WTC11 (cell line): Measurements from ENCODE around the gene RAB40B. TPM values are rescaled to one million over a fixed set of nuclear protein-coding genes. Genes with fewer than 3 reads are reported as not detected.
A peak's percentile ranks its signal among the peaks of the same experiment; 100 is the strongest.

ENCODE experiments used
- ATAC-seq: fragments of 200-7000 bp; cut with Tn5 transposase; 2 replicates; pipeline ENCODE4 v1.10.0; 2021; ENCODE audit warnings: mild to moderate bottlenecking, moderate library complexity
- CTCF ChIA-PET: fragments of 300-600 bp; sonication (Branson Sonifier 250); formaldehyde crosslinking; loops from one replicate; lab custom pipeline; 2021; ENCODE audit warnings: antibody characterized with exemption; lab: Charles Lee
- POLR2A ChIA-PET: fragments of 350-600 bp; sonication (Branson Sonifier 250); formaldehyde crosslinking; loops from one replicate; lab custom pipeline; 2021; ENCODE audit warnings: antibody characterized with exemption; lab: Charles Lee
- DNase-seq: peaks from one replicate; pipeline ENCODE4 v3.0.0; 2021; ENCODE audit warnings: low spot score
- H3K27ac Mint-ChIP-seq: 2 replicates; pipeline ENCODE4 v1.8.0; 2021; ENCODE audit warnings: mixed read lengths
- H3K27me3 Mint-ChIP-seq: 2 replicates; pipeline ENCODE4 v1.8.0; 2021; ENCODE audit warnings: low read depth, mild to moderate bottlenecking, moderate library complexity, mixed read lengths
- H3K36me3 Mint-ChIP-seq: 2 replicates; pipeline ENCODE4 v1.8.0; 2021; ENCODE audit warnings: mixed read lengths
- H3K4me1 Mint-ChIP-seq: 2 replicates; pipeline ENCODE4 v1.8.0; 2022; ENCODE audit warnings: mixed read lengths
- H3K4me3 Mint-ChIP-seq: 2 replicates; pipeline ENCODE4 v1.8.0; 2021; ENCODE audit warnings: mild to moderate bottlenecking, moderate library complexity, mixed read lengths
- H3K9me3 Mint-ChIP-seq: 2 replicates; pipeline ENCODE4 v1.8.0; 2021; ENCODE audit warnings: mixed read lengths
- HMGA2 ChIP-seq: fragments of 250-450 bp; sonication (Bioruptor Pico); IDR thresholded peaks from 2 replicates; pipeline ENCODE4 v1.4.0; 2021; ENCODE audit warnings: mild to moderate bottlenecking, moderate library complexity
- JUN ChIP-seq: sonication (generic); formaldehyde crosslinking; IDR thresholded peaks from 2 replicates; pipeline ENCODE4 v1.8.0; 2023; ENCODE audit warnings: mild to moderate bottlenecking, missing genetic modification reagents
- MYBL2 ChIP-seq: sonication (generic); formaldehyde crosslinking; IDR thresholded peaks from 2 replicates; pipeline ENCODE4 v1.8.1; 2023; ENCODE audit warnings: mild to moderate bottlenecking, moderate library complexity, missing genetic modification reagents
- NFE2L1 ChIP-seq: sonication (generic); formaldehyde crosslinking; IDR thresholded peaks from 2 replicates; pipeline ENCODE4 v1.8.1; 2023; ENCODE audit warnings: missing genetic modification reagents
- OVOL2 ChIP-seq: fragments of 250-450 bp; sonication (Bioruptor Pico); IDR thresholded peaks from 2 replicates; pipeline ENCODE4 v1.9.0; 2021; ENCODE audit warnings: mild to moderate bottlenecking, borderline replicate concordance
- TCF7 ChIP-seq: sonication (generic); formaldehyde crosslinking; IDR thresholded peaks from 2 replicates; pipeline ENCODE4 v1.8.0; 2022; ENCODE audit warnings: mild to moderate bottlenecking, low read depth, missing genetic modification reagents, moderate library complexity
- TP53 ChIP-seq: sonication (generic); formaldehyde crosslinking; IDR thresholded peaks from 2 replicates; pipeline ENCODE4 v1.8.1; 2023; ENCODE audit warnings: mild to moderate bottlenecking, missing genetic modification reagents
- ZBTB21 ChIP-seq: sonication (generic); formaldehyde crosslinking; IDR thresholded peaks from 2 replicates; pipeline ENCODE4 v1.8.1; 2023; ENCODE audit warnings: mild to moderate bottlenecking, missing genetic modification reagents, borderline replicate concordance
- ZNF121 ChIP-seq: sonication (generic); formaldehyde crosslinking; IDR thresholded peaks from 2 replicates; pipeline ENCODE4 v1.8.0; 2023; ENCODE audit warnings: missing genetic modification reagents
- ZNF263 ChIP-seq: sonication (generic); formaldehyde crosslinking; IDR thresholded peaks from 2 replicates; pipeline ENCODE4 v1.8.1; 2022; ENCODE audit warnings: low read depth, mild to moderate bottlenecking, moderate library complexity, missing genetic modification reagents
- ZNF317 ChIP-seq: sonication (generic); formaldehyde crosslinking; IDR thresholded peaks from 2 replicates; pipeline ENCODE4 v1.8.1; 2023; ENCODE audit warnings: low read depth, mild to moderate bottlenecking, moderate library complexity, missing genetic modification reagents, borderline replicate concordance
- ZNF396 ChIP-seq: fragments of 250-450 bp; sonication (Bioruptor Pico); IDR thresholded peaks from 2 replicates; pipeline ENCODE4 v1.8.0; 2021; ENCODE audit warnings: mild to moderate bottlenecking, moderate library complexity, borderline replicate concordance
- ZNF423 ChIP-seq: fragments of 250-450 bp; sonication (Bioruptor Pico); IDR thresholded peaks from 2 replicates; pipeline ENCODE4 v2.1.2; 2022; ENCODE audit warnings: mild to moderate bottlenecking, moderate library complexity
- ZNF671 ChIP-seq: fragments of 250-450 bp; sonication (Bioruptor Pico); IDR thresholded peaks from 2 replicates; pipeline ENCODE4 v1.8.0; 2021; ENCODE audit warnings: mild to moderate bottlenecking
- total RNA-seq: library from RNA; stranded (reverse); gene quantifications from 3 replicates; pipeline ENCODE4 v1.2.3, GENCODE V29; 2021
- TF ChIP-seq, protein P1 (sequence below): sonication (generic); formaldehyde crosslinking; IDR thresholded peaks from 2 replicates; pipeline ENCODE4 v1.8.1; 2023; ENCODE audit warnings: mild to moderate bottlenecking, moderate library complexity, missing genetic modification reagents
- TF ChIP-seq, protein P2 (sequence below): sonication (generic); formaldehyde crosslinking; IDR thresholded peaks from 2 replicates; pipeline ENCODE4 v1.8.1; 2022; ENCODE audit warnings: mild to moderate bottlenecking, missing genetic modification reagents, moderate library complexity, borderline replicate concordance
- TF ChIP-seq, protein P3 (sequence below): fragments of 250-450 bp; sonication (Bioruptor Pico); IDR thresholded peaks from 2 replicates; pipeline ENCODE4 v1.9.0; 2021; ENCODE audit warnings: mild to moderate bottlenecking
- TF ChIP-seq, protein P4 (sequence below): sonication (generic); formaldehyde crosslinking; IDR thresholded peaks from 2 replicates; pipeline ENCODE4 v1.8.0; 2022; ENCODE audit warnings: mild to moderate bottlenecking, missing genetic modification reagents
- TF ChIP-seq, protein P5 (sequence below): sonication (generic); formaldehyde crosslinking; IDR thresholded peaks from 2 replicates; pipeline ENCODE4 v1.8.0; 2022; ENCODE audit warnings: mild to moderate bottlenecking, missing genetic modification reagents
- TF ChIP-seq, protein P6 (sequence below): sonication (generic); formaldehyde crosslinking; IDR thresholded peaks from 2 replicates; pipeline ENCODE4 v1.8.1; 2023; ENCODE audit warnings: mild to moderate bottlenecking, missing genetic modification reagents

The RAB40B gene
- total RNA-seq, 1 experiment from 2014 or later = 3.1 TPM

DNA sequence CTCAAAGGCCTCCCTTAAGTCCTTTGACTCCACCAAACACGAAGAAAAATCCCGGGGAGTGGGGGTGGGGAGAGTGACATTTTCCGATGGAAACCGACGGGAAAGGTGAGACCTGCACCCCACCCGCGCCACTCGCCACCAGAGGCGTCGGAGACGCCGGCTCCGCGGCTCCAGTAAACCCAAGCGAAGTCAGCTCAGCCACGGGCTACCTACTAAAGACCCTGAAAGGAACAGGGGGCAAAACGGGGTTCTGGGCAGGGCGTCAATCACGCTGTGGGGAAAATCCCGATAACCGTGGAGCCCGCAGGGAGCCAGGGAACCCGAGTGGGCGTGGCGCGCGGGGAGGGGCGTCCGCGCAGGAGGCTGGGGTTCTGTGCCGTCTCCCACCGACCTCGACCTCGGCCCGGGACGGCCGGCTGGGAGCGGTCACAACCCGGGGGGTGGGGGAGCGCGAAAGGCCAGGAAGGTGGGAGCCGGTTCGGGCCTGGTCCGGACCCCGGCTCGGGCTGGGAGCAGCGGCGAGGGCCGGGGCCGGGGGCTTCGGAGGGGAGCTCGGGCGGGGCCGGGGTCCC is 50.8 kb downstream of the RAB40B start:
- ChIA-PET POLR2A (interaction anchor here (0.6 kb wide), 1 partner anchor 37 kb away, joined by 3 read pairs; no protein-coding TSS in a partner anchor), CTCF (interaction anchor here (1.0 kb wide), 1 partner anchor 69 kb away, joined by 4 read pairs; the partner anchor contains the start of gene FN3KRP)
- ATAC-seq (0 out of 2 replicates have a peak, but pooled peaks have one; percentile 3), DNase-seq (peak; percentile 36)
- H3K4me1 Mint-ChIP-seq = peaks cover 17% of the 10 kb centered on the region
- no peak for TF ChIP-seq ZNF121 (CRISPR knock-in tag)
- TF ChIP-seq ZNF671 (CRISPR knock-in tag) = no peak
- no peak for TF ChIP-seq ZNF317 (CRISPR knock-in tag)
- TF ChIP-seq ZNF423 = no peak
- no peak for TF ChIP-seq JUN (CRISPR knock-in tag)
- no peak for TF ChIP-seq NFE2L1 (CRISPR knock-in tag)
- TF ChIP-seq, protein P1, sequence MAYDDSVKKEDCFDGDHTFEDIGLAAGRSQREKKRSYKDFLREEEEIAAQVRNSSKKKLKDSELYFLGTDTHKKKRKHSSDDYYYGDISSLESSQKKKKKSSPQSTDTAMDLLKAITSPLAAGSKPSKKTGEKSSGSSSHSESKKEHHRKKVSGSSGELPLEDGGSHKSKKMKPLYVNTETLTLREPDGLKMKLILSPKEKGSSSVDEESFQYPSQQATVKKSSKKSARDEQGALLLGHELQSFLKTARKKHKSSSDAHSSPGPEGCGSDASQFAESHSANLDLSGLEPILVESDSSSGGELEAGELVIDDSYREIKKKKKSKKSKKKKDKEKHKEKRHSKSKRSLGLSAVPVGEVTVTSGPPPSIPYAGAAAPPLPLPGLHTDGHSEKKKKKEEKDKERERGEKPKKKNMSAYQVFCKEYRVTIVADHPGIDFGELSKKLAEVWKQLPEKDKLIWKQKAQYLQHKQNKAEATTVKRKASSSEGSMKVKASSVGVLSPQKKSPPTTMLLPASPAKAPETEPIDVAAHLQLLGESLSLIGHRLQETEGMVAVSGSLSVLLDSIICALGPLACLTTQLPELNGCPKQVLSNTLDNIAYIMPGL (CRISPR knock-in tag) = no peak
- no peak for TF ChIP-seq OVOL2 (CRISPR knock-in tag)
- no peak for TF ChIP-seq ZNF396 (CRISPR knock-in tag)
- no peak for TF ChIP-seq MYBL2 (CRISPR knock-in tag)
- no peak for TF ChIP-seq ZBTB21 (CRISPR knock-in tag)
- no peaks in the 10 kb centered on the region for H3K9me3 Mint-ChIP-seq
- H3K27me3 Mint-ChIP-seq = peaks cover 8% of the 10 kb centered on the region
- peaks cover 14% of the 10 kb centered on the region for H3K36me3 Mint-ChIP-seq
- H3K27ac Mint-ChIP-seq = peak overlapping the region; percentile 36; the same call in 1 of the 2 replicates
- H3K4me3 Mint-ChIP-seq = peak overlapping the region; percentile 83

DNA sequence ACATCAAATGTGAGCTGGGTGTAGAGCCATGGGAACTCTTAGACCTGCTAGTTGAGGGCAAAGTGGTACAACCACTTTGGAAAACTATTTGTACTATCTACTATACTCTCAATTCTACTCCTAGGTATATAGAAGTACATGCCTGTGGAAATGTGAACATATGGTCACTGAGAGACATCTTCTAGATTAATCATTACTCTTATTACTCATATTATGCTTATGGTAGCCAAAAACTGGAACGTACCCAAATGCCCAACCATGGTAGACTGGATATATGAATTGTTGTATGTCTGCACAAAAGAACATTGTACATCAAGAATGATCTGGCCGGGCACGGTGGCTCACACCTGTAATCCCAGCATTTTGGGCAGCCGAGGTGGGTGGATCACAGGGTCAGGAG is 53.0 kb downstream of the RAB40B start:
- CTCF ChIA-PET = no interaction called here
- ATAC-seq (no peak), DNase-seq (no peak)
- H3K4me3 Mint-ChIP-seq = peak overlapping the region; percentile 83
- peaks cover 26% of the 10 kb centered on the region for H3K36me3 Mint-ChIP-seq
- peaks cover 17% of the 10 kb centered on the region for H3K4me1 Mint-ChIP-seq
- no peak overlapping the region; the same call in 1 of the 2 replicates for H3K27ac Mint-ChIP-seq
- POLR2A ChIA-PET = no interaction called here
- H3K9me3 Mint-ChIP-seq = no peaks in the 10 kb centered on the region
- H3K27me3 Mint-ChIP-seq = peaks cover 8% of the 10 kb centered on the region
- TF ChIP-seq, protein P2, sequence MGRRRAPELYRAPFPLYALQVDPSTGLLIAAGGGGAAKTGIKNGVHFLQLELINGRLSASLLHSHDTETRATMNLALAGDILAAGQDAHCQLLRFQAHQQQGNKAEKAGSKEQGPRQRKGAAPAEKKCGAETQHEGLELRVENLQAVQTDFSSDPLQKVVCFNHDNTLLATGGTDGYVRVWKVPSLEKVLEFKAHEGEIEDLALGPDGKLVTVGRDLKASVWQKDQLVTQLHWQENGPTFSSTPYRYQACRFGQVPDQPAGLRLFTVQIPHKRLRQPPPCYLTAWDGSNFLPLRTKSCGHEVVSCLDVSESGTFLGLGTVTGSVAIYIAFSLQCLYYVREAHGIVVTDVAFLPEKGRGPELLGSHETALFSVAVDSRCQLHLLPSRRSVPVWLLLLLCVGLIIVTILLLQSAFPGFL (CRISPR knock-in tag) = no peak
- TF ChIP-seq, protein P3, sequence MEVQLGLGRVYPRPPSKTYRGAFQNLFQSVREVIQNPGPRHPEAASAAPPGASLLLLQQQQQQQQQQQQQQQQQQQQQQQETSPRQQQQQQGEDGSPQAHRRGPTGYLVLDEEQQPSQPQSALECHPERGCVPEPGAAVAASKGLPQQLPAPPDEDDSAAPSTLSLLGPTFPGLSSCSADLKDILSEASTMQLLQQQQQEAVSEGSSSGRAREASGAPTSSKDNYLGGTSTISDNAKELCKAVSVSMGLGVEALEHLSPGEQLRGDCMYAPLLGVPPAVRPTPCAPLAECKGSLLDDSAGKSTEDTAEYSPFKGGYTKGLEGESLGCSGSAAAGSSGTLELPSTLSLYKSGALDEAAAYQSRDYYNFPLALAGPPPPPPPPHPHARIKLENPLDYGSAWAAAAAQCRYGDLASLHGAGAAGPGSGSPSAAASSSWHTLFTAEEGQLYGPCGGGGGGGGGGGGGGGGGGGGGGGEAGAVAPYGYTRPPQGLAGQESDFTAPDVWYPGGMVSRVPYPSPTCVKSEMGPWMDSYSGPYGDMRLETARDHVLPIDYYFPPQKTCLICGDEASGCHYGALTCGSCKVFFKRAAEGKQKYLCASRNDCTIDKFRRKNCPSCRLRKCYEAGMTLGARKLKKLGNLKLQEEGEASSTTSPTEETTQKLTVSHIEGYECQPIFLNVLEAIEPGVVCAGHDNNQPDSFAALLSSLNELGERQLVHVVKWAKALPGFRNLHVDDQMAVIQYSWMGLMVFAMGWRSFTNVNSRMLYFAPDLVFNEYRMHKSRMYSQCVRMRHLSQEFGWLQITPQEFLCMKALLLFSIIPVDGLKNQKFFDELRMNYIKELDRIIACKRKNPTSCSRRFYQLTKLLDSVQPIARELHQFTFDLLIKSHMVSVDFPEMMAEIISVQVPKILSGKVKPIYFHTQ (CRISPR knock-in tag) = no peak

DNA sequence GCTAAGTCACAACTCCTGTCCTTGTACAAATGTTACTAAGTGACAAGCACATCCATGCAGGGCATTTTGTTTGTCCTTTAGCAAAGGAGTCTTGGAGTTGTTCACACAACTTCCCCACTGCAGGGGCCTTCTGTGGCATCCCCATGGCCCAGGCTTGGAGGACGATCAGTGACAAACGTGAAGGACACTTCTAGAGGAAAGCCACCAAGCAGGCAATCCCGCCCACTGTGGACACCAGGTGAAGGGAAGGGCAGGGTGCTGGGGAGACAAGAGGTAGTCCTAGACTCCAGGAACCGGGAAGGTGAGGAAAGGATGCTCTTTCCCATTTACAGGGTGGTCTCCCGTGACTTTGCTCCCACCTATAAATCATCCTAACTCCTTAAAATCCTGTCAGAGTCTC is 54.4 kb downstream of the RAB40B start:
- ChIA-PET CTCF (no interaction called here), POLR2A (no interaction called here)
- Mint-ChIP-seq H3K36me3 (peaks cover 31% of the 10 kb centered on the region), H3K9me3 (no peaks in the 10 kb centered on the region), H3K4me1 (peaks cover 13% of the 10 kb centered on the region), H3K4me3 (no peak overlapping the region), H3K27me3 (no peaks in the 10 kb centered on the region), H3K27ac (no peak overlapping the region)
- DNase-seq (no peak), ATAC-seq (no peak)
- TF ChIP-seq, protein P4, sequence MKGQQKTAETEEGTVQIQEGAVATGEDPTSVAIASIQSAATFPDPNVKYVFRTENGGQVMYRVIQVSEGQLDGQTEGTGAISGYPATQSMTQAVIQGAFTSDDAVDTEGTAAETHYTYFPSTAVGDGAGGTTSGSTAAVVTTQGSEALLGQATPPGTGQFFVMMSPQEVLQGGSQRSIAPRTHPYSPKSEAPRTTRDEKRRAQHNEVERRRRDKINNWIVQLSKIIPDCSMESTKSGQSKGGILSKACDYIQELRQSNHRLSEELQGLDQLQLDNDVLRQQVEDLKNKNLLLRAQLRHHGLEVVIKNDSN (CRISPR knock-in tag) = no peak
- TF ChIP-seq TCF7 (no peak), TP53 (CRISPR knock-in tag) (no peak), HMGA2 (CRISPR knock-in tag) (no peak), ZNF263 (no peak)
- TF ChIP-seq, protein P5, sequence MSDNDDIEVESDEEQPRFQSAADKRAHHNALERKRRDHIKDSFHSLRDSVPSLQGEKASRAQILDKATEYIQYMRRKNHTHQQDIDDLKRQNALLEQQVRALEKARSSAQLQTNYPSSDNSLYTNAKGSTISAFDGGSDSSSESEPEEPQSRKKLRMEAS (CRISPR knock-in tag) = no peak
- TF ChIP-seq, protein P6, sequence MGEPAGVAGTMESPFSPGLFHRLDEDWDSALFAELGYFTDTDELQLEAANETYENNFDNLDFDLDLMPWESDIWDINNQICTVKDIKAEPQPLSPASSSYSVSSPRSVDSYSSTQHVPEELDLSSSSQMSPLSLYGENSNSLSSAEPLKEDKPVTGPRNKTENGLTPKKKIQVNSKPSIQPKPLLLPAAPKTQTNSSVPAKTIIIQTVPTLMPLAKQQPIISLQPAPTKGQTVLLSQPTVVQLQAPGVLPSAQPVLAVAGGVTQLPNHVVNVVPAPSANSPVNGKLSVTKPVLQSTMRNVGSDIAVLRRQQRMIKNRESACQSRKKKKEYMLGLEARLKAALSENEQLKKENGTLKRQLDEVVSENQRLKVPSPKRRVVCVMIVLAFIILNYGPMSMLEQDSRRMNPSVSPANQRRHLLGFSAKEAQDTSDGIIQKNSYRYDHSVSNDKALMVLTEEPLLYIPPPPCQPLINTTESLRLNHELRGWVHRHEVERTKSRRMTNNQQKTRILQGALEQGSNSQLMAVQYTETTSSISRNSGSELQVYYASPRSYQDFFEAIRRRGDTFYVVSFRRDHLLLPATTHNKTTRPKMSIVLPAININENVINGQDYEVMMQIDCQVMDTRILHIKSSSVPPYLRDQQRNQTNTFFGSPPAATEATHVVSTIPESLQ (CRISPR knock-in tag) = no peak
